Medulla oblongata (tissue), 1 donor: ENCODE data around the gene RASL10A.
A peak's percentile ranks its signal among the peaks of the same experiment; 100 is the strongest.

Experiments used
- DNase-seq: peaks from one replicate; pipeline ENCODE4 v3.0.0-alpha.2; 2015; ENCODE audit errors: extremely low spot score

The RASL10A gene

GRCh38 chr22:29339381-29340235 is 24.1 kb upstream of the RASL10A start:
- no peak for DNase-seq

DNA sequence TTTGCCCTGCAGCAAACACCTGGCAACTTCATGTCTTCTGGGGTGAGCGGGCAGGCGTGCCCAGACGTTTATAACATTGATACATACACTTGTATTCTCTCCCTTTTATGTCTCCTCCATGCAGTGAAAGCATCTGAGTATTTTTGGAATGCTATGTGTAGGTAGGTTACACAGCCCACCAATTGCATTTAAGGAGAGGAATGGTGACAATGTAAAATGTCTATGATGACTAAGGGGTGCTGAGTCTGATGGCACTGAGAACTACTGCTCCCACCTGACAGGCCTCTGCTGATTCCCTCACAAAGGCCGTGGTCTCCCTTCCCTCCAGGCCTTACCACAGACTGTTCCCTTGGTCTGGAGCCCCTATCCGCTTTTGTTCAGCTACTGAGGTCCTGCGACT is 22.9 kb upstream of the RASL10A start:
- DNase-seq = no peak

GRCh38 chr22:29337631-29338284 is 22.3 kb upstream of the RASL10A start:
- no peak for DNase-seq

DNA sequence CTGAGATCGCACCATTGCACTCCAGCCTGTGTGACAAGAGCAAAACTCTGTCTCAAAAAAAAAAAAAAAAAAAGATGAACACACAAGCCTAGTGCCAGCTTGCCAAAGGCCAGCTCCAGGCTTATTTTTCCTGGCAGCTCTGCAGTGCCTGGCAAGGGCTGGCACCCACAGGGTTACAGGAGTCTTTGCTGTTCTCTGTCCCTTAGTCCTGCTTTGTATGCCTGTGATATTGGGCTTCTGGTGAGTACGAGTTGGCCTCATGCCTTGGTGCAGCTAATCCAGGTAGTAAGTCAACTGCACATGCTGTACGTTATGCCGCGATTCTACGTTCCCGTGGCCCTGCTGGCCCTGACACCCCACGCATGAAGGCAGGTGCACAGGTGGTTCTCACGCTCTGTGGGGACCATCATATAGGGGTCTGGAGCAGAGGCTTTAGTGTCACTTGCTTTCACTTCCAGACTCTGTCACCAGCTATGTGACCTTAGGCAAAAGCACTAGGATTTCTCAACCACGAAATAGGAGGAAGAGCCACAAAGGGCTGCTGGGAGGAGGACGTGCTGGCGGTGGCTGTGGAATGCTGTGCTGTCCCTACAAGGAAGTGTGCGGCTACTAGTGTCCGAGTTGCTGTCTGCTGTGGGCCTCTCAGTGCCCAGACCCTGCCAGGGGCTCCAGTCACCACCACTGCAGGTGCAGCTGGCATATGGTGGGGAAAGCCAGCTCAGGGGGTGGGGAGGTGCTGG is 21.4 kb upstream of the RASL10A start:
- no peak for DNase-seq

GRCh38 chr22:29335656-29336055 is 20.2 kb upstream of the RASL10A start:
- DNase-seq = no peak

DNA sequence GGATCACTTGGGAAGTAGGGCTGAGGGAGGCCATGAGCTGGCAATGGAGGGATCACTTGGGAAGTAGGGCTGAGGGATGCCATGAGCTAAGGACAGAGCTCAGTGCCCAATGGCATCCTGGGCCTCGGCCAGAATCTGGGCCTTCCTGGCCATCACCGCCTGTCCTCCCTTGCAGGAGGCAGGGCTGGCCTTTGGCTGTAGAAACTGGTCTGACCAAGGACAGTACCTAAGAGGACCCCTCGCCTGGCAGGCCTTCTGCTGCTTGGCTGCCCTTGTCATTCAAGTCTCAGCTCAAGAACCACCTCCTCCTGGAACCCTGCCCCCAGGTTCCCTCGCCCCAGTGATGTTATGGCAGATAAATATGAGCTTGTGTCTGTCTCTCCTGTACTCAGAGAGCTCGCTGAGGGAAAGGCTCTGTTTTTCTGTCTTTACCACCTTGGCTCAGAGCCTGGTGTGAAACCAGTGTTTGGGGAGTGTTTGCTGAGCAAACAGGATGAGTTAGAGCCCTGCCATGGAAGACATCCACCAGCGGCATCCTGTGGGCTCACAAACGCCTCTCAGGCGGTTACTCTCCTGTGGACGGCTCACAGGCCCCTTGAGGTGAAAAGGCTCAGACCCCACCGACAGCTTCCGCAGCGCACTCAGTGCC is 19.3 kb upstream of the RASL10A start:
- no peak for DNase-seq

DNA sequence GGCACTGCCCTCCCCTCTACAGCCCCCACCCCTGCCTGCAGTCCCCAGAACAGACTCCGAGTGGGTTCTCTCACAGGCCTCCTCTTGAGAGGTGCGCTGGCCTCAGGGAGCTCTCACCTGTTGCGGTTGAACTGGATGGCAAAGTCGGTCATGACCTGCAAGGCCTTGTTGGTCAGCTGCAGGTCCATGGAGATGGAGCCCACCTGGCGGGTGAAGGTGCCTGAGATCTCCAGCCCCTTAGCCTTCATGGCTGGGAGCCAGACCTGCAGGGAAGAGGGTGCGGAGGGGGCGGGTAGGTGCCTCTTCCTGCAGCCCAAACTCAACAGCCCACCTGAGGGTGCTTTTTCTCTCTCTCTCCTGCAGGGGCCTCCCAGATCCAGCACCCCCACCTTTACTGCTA is 18.7 kb upstream of the RASL10A start:
- no peak for DNase-seq

DNA sequence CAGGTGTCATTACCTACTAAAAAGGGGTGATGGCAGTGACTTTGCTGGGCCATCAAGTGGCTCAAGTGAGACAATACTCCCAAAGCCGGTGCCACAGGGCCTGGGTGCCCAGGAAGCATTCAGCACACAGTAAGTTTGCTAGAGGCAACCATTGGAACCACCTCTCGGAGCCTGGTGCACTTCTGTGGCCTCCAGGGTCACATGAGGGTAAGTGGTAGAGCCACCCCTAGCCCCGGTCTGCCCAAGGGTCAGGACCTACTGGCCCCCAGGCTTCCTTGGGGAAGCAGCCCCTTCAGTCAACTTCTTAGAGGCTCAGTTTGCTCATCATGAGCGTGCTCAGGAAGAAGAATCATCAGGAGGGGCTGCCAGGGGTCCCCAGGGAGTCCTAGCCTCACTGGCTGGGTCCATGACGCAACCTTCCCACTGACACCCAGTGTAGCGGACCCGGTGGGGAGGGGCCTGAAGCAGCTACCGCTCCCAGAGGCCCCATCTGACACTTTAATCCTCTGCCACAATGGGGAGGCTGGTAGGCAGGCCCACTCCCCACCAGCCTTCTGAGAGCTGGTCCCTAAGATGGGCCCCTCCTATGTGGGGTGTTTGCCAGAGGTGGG is 17.5 kb upstream of the RASL10A start:
- no peak for DNase-seq

GRCh38 chr22:29331658-29332300 is 16.3 kb upstream of the RASL10A start:
- DNase-seq = no peak

GRCh38 chr22:29331213-29331612 is 15.7 kb upstream of the RASL10A start:
- no peak for DNase-seq

GRCh38 chr22:29330753-29331152 is 15.3 kb upstream of the RASL10A start:
- DNase-seq = no peak

GRCh38 chr22:29330291-29330690 is 14.8 kb upstream of the RASL10A start:
- no peak for DNase-seq

DNA sequence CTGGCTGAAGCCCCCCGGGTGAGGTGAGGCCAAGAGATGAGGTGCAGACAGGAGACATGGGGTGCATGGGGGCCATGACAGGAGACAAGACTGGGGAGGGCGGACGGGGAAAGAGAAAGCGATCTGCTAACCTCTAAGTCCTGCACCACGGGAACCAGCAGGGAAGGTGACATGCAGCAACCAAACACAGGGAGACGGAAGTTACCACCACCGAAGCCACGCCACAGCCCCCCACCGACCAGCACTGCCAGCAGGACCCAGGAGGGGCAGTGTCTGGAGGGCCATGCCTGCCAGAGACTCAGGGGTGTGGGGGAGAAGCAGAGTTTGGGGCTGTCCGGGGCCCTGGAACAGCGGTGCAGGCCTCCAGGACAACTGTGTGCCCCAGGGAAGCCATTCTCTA is 14.1 kb upstream of the RASL10A start:
- DNase-seq = no peak

- no peak for DNase-seq
These were observed 13.3 kb upstream of the RASL10A start for GRCh38 chr22:29328566-29329500.

DNA sequence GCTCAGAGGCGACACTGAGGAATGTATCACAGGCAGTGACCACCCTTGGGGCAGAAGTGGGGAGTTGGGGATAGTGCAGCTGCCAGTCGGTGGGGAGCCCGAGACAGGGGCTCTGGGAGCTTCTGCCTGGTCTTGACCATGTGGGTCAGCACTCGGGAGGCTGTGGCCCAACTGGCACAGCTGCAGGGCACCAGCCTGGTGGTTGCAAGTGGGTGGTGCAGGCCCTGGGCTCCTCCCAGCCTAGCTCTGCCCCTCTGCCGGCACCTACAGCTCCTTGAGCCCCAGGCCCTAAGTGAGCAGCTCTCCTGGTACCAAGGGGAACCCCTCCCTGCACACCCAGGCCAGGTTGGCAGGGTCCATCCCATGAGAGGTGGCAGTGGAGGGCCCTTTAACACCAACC is 12.6 kb upstream of the RASL10A start:
- no peak for DNase-seq

DNA sequence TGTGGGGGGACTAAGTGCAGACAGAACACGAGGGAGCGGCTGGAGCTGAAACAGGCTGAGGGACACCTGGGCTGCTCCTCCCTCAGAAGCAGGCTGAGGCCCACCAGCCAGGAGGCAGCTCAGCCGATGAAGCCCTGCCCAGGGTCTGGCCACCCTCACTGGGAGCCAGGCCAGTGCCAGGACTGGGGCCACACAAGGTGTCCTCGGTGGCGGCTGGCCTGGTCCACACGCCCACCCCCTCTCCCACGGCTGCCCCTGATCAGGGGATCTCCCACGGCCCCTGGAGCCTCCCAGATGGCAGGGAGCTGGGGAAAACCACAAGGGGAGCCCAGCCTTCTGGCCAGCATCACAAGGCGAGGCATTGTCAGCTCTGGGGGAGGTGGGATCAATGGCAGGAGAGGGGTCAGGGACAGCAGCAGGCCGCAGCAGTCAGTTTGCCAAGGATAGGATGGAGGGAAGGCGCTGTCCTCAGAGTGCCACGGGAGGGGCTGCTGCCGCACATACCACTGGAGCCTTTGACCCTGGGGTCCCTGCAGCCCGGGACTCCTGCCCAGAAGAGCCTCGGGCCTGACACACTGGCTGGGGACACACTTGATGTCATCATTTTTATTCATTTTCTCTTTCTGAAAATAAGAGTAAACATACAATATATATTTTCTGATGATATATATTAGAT is 11.7 kb upstream of the RASL10A start:
- DNase-seq = no peak

- no peak for DNase-seq
These were observed 11.0 kb upstream of the RASL10A start for GRCh38 chr22:29326481-29326880.

GRCh38 chr22:29325785-29326315 is 10.4 kb upstream of the RASL10A start:
- DNase-seq = peak; percentile 56

GRCh38 chr22:29325356-29325755 is 9.9 kb upstream of the RASL10A start:
- DNase-seq = no peak
